Suppressor macrophage treated with lipopolysaccharide for 4 hours (primary cell): ENCODE results near the gene UBL3.

Experiments
- DNase-seq: peaks from one replicate; pipeline ENCODE4 v3.0.0-alpha.2; 2020

Gene UBL3

DNA sequence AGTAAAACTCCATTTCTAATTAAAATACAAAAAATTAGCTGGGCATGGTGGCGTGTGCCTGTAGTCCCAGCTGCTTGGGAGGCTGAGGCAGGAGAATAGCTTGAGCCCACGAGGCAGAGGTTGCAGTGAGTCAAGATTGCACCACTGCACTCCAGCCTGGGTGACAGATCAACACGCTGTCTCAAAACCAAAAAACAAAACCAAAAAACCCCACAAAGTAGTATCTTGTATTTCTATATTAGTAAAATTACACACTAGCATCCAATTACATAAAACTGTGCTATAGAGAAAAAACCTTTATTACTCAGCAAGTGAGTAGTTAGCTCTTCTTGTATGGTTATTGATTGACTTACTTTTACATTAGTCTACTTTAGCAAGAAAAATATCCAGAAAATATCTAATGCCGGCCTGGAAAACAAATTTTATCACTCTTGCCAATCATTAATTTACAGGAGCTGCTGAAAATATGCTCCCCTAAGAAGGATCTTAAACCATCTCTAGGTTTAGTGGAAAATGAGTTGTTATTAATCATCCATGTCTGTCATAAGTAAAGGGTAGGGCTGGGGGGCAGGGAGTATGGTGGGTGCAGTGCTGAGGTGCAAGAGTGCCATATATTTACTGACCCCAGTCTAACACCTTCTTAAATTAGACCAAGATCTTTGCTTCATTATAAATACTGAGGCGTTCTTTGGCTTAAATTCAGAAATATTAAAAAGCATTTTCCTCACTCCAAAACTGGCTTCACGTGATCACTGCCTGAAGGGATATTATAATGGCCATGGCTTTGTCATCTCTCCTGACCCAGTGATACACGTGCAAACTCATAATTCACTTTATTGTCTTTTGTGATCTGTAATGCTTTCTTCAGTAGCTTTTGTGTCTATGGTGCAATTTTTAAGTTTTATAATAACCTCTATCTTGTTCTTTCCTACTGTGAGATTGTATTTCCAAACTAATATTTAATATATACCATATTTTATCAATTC is 44.1 kb downstream of the UBL3 start:
- DNase-seq, result peak; percentile 40

DNA sequence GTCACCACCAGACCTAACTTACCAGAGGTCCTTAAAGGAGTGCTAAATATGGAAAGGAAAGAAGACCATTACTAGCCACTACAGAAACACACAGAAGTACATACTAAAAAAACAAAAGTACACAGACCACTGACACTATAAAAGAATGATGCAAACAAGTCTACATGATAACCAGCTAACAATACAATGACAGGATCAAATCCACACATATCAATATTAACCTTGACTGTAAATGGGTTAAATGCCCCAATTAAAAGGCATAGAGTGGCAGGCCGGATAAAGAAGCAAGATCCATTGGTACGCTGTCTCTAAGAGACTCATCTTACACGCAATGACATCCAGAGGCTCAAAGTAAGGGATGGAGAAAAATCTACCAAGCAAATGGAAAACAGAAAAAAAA is 47.2 kb downstream of the UBL3 start:
- no peak for DNase-seq

DNA sequence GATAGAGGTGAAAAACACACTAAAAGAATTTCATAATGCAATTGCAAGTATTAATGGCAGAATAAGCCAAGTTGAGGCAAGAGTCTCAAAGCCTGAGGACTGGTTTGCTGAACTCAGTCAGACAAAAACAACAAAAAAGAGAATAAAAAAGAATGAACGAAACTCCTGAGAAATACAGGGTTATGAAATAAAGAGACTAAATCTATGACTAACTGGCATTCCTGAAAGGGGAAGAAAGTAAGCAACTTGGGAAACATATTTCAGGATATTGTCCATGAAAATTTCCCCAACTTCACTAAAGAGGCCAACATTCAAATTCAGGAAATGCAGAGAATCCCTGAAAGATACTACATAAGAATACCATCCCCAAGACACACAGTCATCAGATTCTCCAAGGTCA is 47.8 kb downstream of the UBL3 start:
- peak; percentile 19 for DNase-seq

- DNase-seq, result peak; percentile 47
Measured at GRCh38 chr13:29801737-29802305, 48.6 kb downstream of the UBL3 start.

DNA sequence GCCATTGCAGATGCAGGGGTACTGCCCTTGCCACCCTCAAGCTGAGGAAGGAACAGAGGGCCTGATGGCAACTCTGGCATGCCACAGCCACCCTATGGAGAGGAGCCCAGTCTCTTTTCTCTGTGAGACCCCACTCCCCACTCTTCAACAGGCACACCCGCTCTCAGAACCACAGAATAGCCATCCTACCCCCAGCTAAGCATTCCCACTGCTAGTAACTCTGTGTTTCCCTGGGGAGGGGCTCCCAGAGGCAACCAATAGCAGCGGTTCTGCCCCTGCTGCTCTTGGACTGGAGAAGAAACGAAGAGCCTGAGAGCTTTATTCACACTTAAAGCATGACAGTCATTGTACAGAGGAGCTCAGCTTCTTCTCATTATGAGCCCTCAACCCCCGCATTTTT is 49.3 kb downstream of the UBL3 start:
- no peak for DNase-seq

GRCh38 chr13:29800687-29801086 is 49.7 kb downstream of the UBL3 start:
- DNase-seq, result no peak

DNA sequence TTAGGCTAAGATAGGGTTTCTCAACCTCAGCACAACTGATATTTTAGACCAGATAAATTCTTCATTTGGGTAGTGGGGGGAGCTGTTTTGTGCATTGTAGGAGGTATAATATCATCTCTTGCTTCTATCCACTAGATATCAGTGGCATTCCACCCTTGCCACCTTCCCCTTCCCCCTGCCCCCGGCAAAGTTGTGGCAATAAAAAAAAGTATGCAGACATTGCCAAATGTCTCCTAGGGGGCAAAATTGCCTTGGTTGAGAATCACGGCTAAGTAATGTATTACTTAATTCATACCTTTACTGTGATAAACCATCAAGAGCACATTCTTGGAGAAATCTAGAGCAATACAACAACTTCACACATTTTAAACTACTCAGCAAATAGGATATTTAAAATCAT is 51.4 kb downstream of the UBL3 start:
- no peak for DNase-seq

- DNase-seq, result no peak
Measured at GRCh38 chr13:29791997-29792780, 58.2 kb downstream of the UBL3 start.

DNA sequence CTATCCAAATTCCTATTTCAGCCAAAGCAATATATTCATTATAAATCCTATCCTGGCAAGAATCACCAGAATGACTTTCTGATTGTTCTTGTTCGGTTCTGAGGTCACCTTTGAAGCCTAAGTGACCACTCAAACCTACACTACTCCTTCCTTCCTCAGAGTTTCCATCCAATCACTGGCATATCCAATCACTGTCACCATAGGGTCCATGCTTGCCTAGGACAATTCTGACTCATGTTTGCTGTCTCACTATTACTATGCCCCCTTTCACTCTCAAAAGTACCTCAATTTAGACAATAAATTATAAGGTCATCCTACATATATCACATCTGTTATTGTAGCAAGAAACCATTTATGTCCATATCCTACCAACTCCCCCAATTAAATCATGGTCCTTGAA is 58.9 kb downstream of the UBL3 start:
- DNase-seq, result no peak

DNA sequence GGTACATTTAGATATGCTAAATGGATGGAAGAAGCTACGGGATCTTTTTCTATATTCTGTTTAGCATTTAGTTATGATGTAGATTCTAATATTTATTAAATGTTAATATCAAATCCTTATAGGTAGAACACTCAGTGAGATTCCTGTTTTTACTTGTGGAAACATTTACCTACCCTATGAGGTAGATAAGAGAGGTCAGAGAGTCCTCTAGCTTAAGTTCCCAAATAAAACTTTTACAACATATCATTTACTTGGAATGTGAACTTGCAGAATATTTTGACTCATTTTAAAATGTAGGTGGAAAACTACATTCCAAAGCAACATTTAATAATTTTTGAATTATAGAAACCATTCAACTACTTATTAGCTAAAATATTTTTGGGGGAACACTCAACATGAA is 63.7 kb downstream of the UBL3 start:
- no peak for DNase-seq

- DNase-seq, result no peak
Measured at GRCh38 chr13:29785978-29786377, 64.4 kb downstream of the UBL3 start.

DNA sequence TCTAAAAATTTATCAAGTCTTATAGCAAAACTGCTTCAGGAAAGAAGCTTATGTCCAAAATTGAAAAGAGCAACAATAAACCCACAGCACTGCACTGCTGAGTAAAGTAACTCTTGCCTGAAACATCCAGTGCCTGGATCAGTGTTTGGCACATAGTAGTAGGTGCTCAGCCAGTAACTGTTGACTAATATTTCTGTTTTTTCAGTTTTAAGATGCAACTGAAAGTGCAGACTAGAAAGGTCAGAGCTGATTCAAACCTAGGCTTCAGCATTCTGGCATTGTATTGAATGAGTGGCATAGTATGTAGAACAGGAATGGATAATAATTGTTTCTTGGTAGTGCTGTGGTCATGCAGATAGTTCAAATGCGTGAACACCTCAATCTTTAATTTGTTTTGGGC is 67.6 kb downstream of the UBL3 start:
- DNase-seq, result no peak

DNA sequence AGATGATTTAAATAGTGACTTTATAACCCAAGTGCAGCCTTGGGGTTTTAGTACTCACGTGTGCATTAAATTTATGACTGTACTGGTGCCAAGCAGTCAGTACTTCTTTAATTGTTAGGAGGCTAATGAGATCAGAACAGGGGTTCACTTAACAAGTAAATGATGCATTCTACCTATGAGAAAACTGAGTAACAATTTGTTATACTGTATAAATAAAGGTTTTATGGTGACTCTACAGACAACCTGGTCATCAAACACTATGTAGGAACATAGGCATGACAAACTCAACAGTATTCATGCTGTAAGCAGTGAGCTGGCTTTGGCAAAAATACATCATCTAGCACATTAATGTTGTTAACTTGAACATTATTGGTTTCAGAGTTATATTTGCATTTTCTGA is 75.6 kb downstream of the UBL3 start:
- no peak for DNase-seq

- peak; percentile 54 for DNase-seq
Measured at GRCh38 chr13:29771247-29771646, 79.2 kb downstream of the UBL3 start.

- no peak for DNase-seq
Measured at GRCh38 chr13:29767006-29767405, 83.4 kb downstream of the UBL3 start.

- DNase-seq, result no peak
Measured at GRCh38 chr13:29763436-29764180, 86.8 kb downstream of the UBL3 start.

GRCh38 chr13:29761815-29762214 is 88.6 kb downstream of the UBL3 start:
- DNase-seq, result no peak

- no peak for DNase-seq
Measured at GRCh38 chr13:29761160-29761559, 89.3 kb downstream of the UBL3 start.

GRCh38 chr13:29760544-29760943 is 89.9 kb downstream of the UBL3 start:
- DNase-seq, result no peak

- DNase-seq, result peak; percentile 97
Measured at GRCh38 chr13:29758531-29759114, 91.8 kb downstream of the UBL3 start.

GRCh38 chr13:29756506-29756905 is 93.9 kb downstream of the UBL3 start:
- DNase-seq, result no peak

DNA sequence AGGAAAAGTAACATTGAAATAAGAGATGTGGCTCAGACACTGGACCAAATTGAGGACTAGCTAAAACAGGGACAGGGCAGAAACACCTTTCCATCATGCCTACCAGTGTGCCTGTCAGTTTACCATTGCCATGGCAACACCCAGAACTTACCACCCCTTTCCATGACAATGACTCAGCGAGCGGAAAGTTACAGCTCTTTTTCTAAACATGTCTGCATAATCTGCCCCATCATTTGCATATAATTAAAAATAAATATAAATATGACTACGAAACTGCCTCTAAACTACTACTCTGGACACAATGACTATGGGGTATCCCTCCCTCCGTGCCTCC is 96.0 kb downstream of the UBL3 start:
- DNase-seq, result peak; percentile 25
